ENCODE measurements around the gene FBXO31.
"Not testable (repeated sequence)": the region's sequence is repeated elsewhere in the genome, so short reads cannot be mapped to it uniquely, and the experiment has no call there.

Gene FBXO31

DNA sequence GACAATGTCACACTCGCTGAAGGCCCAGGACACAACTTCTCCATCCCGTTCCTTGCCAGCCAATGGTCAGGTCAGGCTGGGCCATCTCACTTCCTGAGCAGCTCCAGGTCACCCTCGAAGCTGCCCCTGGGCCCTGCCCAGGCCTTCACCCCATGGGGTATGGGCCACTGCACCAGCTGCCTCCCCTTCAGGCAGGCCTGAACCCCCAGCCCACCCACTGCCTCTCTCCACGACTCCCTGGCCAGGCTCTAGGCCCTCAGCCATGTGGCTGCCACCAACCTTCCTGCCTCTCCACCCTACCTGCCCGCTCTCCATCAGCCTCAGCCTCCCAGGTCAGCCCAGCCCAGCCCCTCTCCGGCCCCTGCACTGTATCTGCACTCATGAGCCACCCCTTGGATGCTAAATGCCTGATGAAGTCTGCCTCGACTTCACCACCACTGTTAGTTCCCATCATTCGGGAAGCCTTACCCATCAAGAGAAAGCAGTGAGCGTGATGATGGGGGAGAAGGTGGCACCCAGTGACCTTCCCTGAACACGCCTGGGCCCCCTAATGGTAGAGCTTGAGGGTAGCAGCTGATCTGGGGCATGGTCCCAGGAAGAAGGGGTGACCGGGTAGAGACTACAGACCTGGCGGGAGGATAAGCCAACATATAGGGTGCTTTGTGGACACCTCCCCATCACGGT, 35.5 kb downstream of the FBXO31 start:
- no peak overlapping the region for H3K27ac ChIP-seq (ENCODE audit: low read depth, low read length)
- no peaks in the 10 kb centered on the region for H3K27me3 ChIP-seq (ENCODE audit: control insufficient read depth, insufficient read depth, low read length)
- H3K4me1 ChIP-seq (ENCODE audit: control insufficient read depth, insufficient read depth, low read length) = no peaks in the 10 kb centered on the region
- peaks cover 7% of the 10 kb centered on the region for H3K36me3 ChIP-seq (ENCODE audit: control insufficient read depth, insufficient read depth, low read length)
- no peak overlapping the region for H3K4me3 ChIP-seq (ENCODE audit: low read length)
- H3K9ac ChIP-seq (ENCODE audit: low read length) = no peak overlapping the region

DNA sequence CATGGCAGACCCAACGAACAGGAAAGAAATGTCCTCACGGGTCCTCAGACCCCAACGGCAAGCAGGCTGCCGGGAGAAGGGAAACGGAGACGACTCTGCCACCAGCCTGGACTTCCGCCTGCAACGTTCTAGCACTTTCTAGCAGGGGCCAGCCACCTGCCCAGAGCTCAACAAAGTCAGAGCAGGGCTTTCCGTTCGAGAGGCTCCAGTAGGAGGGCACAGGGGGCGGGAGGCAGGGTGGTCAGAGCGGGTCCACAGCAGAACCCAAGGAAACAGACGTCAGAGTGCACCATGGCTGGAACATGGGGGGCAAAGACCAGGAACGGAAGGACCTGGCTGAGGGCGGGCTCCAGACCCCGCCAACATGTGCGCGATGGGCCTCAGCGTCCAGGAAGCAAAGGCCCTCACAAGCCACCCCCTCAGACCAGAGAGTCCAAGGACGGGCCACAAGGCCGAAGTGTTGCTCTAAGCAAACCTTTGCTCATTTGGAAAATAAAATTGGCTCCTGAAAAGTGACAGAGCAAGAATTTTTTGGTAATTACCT, 37.0 kb downstream of the FBXO31 start:
- H3K27ac ChIP-seq (ENCODE audit: low read depth, low read length) = no peak overlapping the region
- H3K4me1 ChIP-seq (ENCODE audit: control insufficient read depth, insufficient read depth, low read length) = no peaks in the 10 kb centered on the region
- peaks cover 21% of the 10 kb centered on the region for H3K36me3 ChIP-seq (ENCODE audit: control insufficient read depth, insufficient read depth, low read length)
- H3K27me3 ChIP-seq (ENCODE audit: control insufficient read depth, insufficient read depth, low read length) = no peaks in the 10 kb centered on the region
- H3K4me3 ChIP-seq (ENCODE audit: low read length) = no peak overlapping the region
- no peak overlapping the region for H3K9ac ChIP-seq (ENCODE audit: low read length)

GRCh38 chr16:87345726-87346424, 37.7 kb downstream of the FBXO31 start:
- H3K27me3 ChIP-seq (ENCODE audit: control insufficient read depth, insufficient read depth, low read length) = no peaks in the 10 kb centered on the region
- H3K4me3 ChIP-seq (ENCODE audit: low read length) = no peak overlapping the region
- H3K4me1 ChIP-seq (ENCODE audit: control insufficient read depth, insufficient read depth, low read length) = no peaks in the 10 kb centered on the region
- H3K27ac ChIP-seq (ENCODE audit: low read depth, low read length) = no peak overlapping the region
- peaks cover 21% of the 10 kb centered on the region for H3K36me3 ChIP-seq (ENCODE audit: control insufficient read depth, insufficient read depth, low read length)
- H3K9ac ChIP-seq (ENCODE audit: low read length) = no peak overlapping the region

GRCh38 chr16:87344931-87345631, 38.5 kb downstream of the FBXO31 start:
- Histone ChIP-seq H3K27me3 (ENCODE audit: control insufficient read depth, insufficient read depth, low read length) (no peaks in the 10 kb centered on the region), H3K36me3 (ENCODE audit: control insufficient read depth, insufficient read depth, low read length) (peaks cover 21% of the 10 kb centered on the region), H3K4me1 (ENCODE audit: control insufficient read depth, insufficient read depth, low read length) (no peaks in the 10 kb centered on the region), H3K9ac (ENCODE audit: low read length) (no peak overlapping the region), H3K4me3 (ENCODE audit: low read length) (no peak overlapping the region), H3K27ac (ENCODE audit: low read depth, low read length) (no peak overlapping the region)

DNA sequence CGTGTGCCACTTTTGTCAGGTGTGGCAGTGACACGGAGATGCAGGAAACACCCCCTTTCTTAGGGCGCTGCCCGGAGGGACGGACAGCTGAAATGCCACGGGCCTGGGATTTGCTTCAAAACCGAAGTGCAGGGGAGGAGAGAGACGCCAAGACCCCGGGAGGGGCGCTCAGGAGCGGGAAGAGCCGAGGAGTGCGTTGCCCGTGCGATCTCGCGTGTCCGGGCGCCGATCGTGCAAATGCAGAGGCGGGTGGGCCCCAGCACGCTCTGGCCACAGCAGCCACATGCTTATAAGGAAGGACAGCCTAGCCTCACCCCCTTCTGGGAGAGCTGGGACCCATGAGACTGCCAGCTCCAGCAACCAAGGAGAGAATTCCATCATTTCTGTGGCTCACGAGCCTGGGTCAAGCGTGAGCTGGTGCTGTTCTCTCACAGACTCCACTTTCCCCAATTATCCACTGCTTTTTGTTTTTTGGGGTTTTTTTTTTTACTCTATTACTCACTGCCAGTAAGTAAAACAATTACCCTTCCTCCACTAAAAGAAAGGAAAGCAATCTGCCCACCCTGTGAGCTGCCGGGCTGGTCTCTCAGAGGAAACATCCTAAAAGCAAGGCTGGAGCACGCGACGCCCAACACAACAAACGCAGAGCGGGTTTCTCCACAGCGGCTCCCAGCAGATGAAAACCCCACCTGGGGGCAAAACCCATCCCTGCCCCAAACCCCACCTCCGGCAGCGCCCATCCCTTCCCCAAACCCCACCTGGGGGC, 39.2 kb downstream of the FBXO31 start:
- no peak overlapping the region for H3K4me3 ChIP-seq (ENCODE audit: low read length)
- no peaks in the 10 kb centered on the region for H3K27me3 ChIP-seq (ENCODE audit: control insufficient read depth, insufficient read depth, low read length)
- H3K4me1 ChIP-seq (ENCODE audit: control insufficient read depth, insufficient read depth, low read length) = no peaks in the 10 kb centered on the region
- peaks cover 24% of the 10 kb centered on the region for H3K36me3 ChIP-seq (ENCODE audit: control insufficient read depth, insufficient read depth, low read length)
- H3K27ac ChIP-seq (ENCODE audit: low read depth, low read length) = no peak overlapping the region
- H3K9ac ChIP-seq (ENCODE audit: low read length) = no peak overlapping the region

GRCh38 chr16:87343753-87344050, 39.9 kb downstream of the FBXO31 start:
- Histone ChIP-seq H3K4me1 (ENCODE audit: control insufficient read depth, insufficient read depth, low read length) (no peaks in the 10 kb centered on the region), H3K27me3 (ENCODE audit: control insufficient read depth, insufficient read depth, low read length) (no peaks in the 10 kb centered on the region), H3K36me3 (ENCODE audit: control insufficient read depth, insufficient read depth, low read length) (peaks cover 28% of the 10 kb centered on the region), H3K9ac (ENCODE audit: low read length) (no peak overlapping the region), H3K4me3 (ENCODE audit: low read length) (no peak overlapping the region), H3K27ac (ENCODE audit: low read depth, low read length) (no peak overlapping the region)

- no peak overlapping the region for H3K9ac ChIP-seq (ENCODE audit: low read length)
- H3K4me3 ChIP-seq (ENCODE audit: low read length) = no peak overlapping the region
- H3K27ac ChIP-seq (ENCODE audit: low read depth, low read length) = no peak overlapping the region
- no peaks in the 10 kb centered on the region for H3K27me3 ChIP-seq (ENCODE audit: control insufficient read depth, insufficient read depth, low read length)
- H3K4me1 ChIP-seq (ENCODE audit: control insufficient read depth, insufficient read depth, low read length) = no peaks in the 10 kb centered on the region
- H3K36me3 ChIP-seq (ENCODE audit: control insufficient read depth, insufficient read depth, low read length) = peaks cover 32% of the 10 kb centered on the region
Observed at GRCh38 chr16:87342978-87343752, 40.4 kb downstream of the FBXO31 start.

DNA sequence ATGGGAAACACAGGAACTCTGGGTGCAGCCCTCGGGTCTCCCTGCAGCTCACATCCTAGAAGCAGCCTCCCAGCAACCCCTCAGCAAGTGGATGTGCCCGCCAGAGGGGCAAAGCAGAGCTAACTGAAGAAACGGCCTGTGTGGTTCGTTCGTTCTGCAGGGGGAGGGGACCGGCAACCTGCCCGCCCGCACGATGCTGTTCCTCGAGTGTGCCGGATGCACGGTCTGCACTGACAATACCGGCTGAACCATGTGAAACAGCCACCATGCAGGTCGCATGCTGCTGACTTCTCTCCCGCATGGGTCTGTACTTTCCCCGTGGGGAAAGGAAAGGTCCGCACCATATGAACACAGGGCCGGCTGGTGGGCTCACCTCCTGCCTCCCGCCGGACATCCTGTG, 41.1 kb downstream of the FBXO31 start:
- no peak overlapping the region for H3K27ac ChIP-seq (ENCODE audit: low read depth, low read length)
- no peaks in the 10 kb centered on the region for H3K4me1 ChIP-seq (ENCODE audit: control insufficient read depth, insufficient read depth, low read length)
- H3K36me3 ChIP-seq (ENCODE audit: control insufficient read depth, insufficient read depth, low read length) = peaks cover 32% of the 10 kb centered on the region
- no peak overlapping the region for H3K9ac ChIP-seq (ENCODE audit: low read length)
- H3K4me3 ChIP-seq (ENCODE audit: low read length) = no peak overlapping the region
- no peaks in the 10 kb centered on the region for H3K27me3 ChIP-seq (ENCODE audit: control insufficient read depth, insufficient read depth, low read length)

- Histone ChIP-seq H3K27me3 (ENCODE audit: control insufficient read depth, insufficient read depth, low read length) (no peaks in the 10 kb centered on the region), H3K36me3 (ENCODE audit: control insufficient read depth, insufficient read depth, low read length) (peaks cover 26% of the 10 kb centered on the region), H3K4me1 (ENCODE audit: control insufficient read depth, insufficient read depth, low read length) (no peaks in the 10 kb centered on the region), H3K27ac (ENCODE audit: low read depth, low read length) (no peak overlapping the region), H3K4me3 (ENCODE audit: low read length) (no peak overlapping the region), H3K9ac (ENCODE audit: low read length) (no peak overlapping the region)
Observed at GRCh38 chr16:87340198-87340597, 43.4 kb downstream of the FBXO31 start.

- not testable (repeated sequence) for H3K27me3 ChIP-seq (ENCODE audit: control insufficient read depth, insufficient read depth, low read length); H3K27ac ChIP-seq (ENCODE audit: low read depth, low read length); H3K9ac ChIP-seq (ENCODE audit: low read length); H3K4me1 ChIP-seq (ENCODE audit: control insufficient read depth, insufficient read depth, low read length); H3K4me3 ChIP-seq (ENCODE audit: low read length)
- H3K36me3 ChIP-seq (ENCODE audit: control insufficient read depth, insufficient read depth, low read length) = peaks cover 29% of the 10 kb centered on the region
Observed at GRCh38 chr16:87339724-87340105, 43.9 kb downstream of the FBXO31 start.

GRCh38 chr16:87339086-87339723, 44.4 kb downstream of the FBXO31 start:
- Histone ChIP-seq H3K36me3 (ENCODE audit: control insufficient read depth, insufficient read depth, low read length) (peaks cover 30% of the 10 kb centered on the region), H3K27ac (ENCODE audit: low read depth, low read length) (no peak overlapping the region), H3K4me3 (ENCODE audit: low read length) (no peak overlapping the region), H3K9ac (ENCODE audit: low read length) (no peak overlapping the region), H3K27me3 (ENCODE audit: control insufficient read depth, insufficient read depth, low read length) (no peaks in the 10 kb centered on the region), H3K4me1 (ENCODE audit: control insufficient read depth, insufficient read depth, low read length) (no peaks in the 10 kb centered on the region)

Data from rectal smooth muscle tissue (tissue), 1 donor.